Osteoblast (primary cell): ENCODE measurements around the gene FHIT. TPM values are rescaled to one million over a fixed set of nuclear protein-coding genes. Genes with fewer than 3 reads are reported as not detected.

ENCODE experiments used
- DNase-seq: peaks from one replicate; pipeline ENCODE4 v3.0.0; 2011; ENCODE audit warnings: low spot score, mixed read lengths; ENCODE audit not compliant: insufficient read length; ENCODE audit errors: missing footprints
- H2AFZ ChIP-seq: 2 replicates; pipeline ENCODE4 v1.6.0; 2011; ENCODE audit warnings: mild to moderate bottlenecking, low read length
- H3K27ac ChIP-seq: 2 replicates; pipeline ENCODE4 v1.5.1; 2011; ENCODE audit warnings: mild to moderate bottlenecking, low read depth, low read length, moderate library complexity
- H3K27me3 ChIP-seq: 2 replicates; pipeline ENCODE4 v1.6.0; 2012; ENCODE audit warnings: mild to moderate bottlenecking, control low read depth, inconsistent platforms, low read length, moderate library complexity; ENCODE audit not compliant: insufficient read depth
- H3K36me3 ChIP-seq: 2 replicates; pipeline ENCODE4 v1.5.1; 2011; ENCODE audit warnings: mild to moderate bottlenecking, low read length, control low read depth, moderate library complexity; ENCODE audit not compliant: insufficient read depth
- H3K4me1 ChIP-seq: 2 replicates; pipeline ENCODE4 v1.5.1; 2011; ENCODE audit warnings: mild to moderate bottlenecking, low read length, control low read depth, moderate library complexity; ENCODE audit not compliant: insufficient read depth
- H3K4me2 ChIP-seq: 2 replicates; pipeline ENCODE4 v1.6.0; 2011; ENCODE audit warnings: mild to moderate bottlenecking, low read length; ENCODE audit not compliant: insufficient read depth
- H3K4me3 ChIP-seq: fragments of 200-600 bp; sonication (generic); 3 replicates; pipeline ENCODE4 v1.5.1; 2012; ENCODE audit warnings: mild to moderate bottlenecking, low read length, inconsistent platforms; ENCODE audit not compliant: insufficient read depth
- H3K79me2 ChIP-seq: 2 replicates; pipeline ENCODE4 v1.6.0; 2012; ENCODE audit warnings: mild to moderate bottlenecking, low read length, control low read depth, inconsistent platforms; ENCODE audit not compliant: insufficient read depth
- H3K9me3 ChIP-seq: 2 replicates; pipeline ENCODE4 v1.5.1; 2011; ENCODE audit warnings: low read depth, low read length, control low read depth
- H4K20me1 ChIP-seq: 2 replicates; pipeline ENCODE4 v1.6.0; 2012; ENCODE audit warnings: mild to moderate bottlenecking, low read length, control low read depth; ENCODE audit not compliant: insufficient read depth
- total RNA-seq: library from RNA; depleted of rRNA; stranded (reverse); fragments of >200 nt; gene quantifications from 2 replicates; pipeline ENCODE4 v1.2.3, GENCODE V29; 2012
- TF ChIP-seq, protein P1 (sequence below): IDR thresholded peaks from 2 replicates; pipeline ENCODE4 v1.5.1; 2011; ENCODE audit warnings: mild to moderate bottlenecking, low read depth, low read length, moderate library complexity; ENCODE audit errors: extremely low read depth

The FHIT gene
- total RNA-seq, 1 donor = 3.3 TPM

DNA sequence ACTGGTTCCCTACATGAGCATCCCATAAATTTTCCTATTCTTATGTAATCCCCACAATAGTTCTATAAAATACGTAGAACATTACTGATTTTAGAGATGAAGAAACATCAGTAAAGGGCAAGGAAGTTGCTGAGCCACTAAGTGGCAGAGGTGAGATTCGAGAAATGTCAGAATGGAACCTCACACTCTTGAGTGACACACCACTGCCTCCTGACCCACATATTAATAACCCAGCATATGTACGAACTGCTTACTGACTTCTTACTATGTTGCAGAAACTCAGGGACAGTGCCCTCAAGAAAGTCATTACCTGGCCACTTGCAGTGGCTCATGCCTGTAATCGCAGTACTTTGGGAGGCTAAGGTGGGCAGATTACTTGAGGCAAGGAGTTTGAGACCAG is 1022.4 kb downstream of the FHIT start:
- no peaks in the 10 kb centered on the region for H3K4me1 ChIP-seq
- H3K4me3 ChIP-seq = no peak overlapping the region
- H3K9me3 ChIP-seq = no peaks in the 10 kb centered on the region
- H3K27ac ChIP-seq = no peak overlapping the region
- H3K36me3 ChIP-seq = no peaks in the 10 kb centered on the region
- no peaks in the 10 kb centered on the region for H3K79me2 ChIP-seq
- no peak overlapping the region for H2AFZ ChIP-seq
- H4K20me1 ChIP-seq = no peaks in the 10 kb centered on the region
- no peak overlapping the region for H3K4me2 ChIP-seq
- TF ChIP-seq, protein P1, sequence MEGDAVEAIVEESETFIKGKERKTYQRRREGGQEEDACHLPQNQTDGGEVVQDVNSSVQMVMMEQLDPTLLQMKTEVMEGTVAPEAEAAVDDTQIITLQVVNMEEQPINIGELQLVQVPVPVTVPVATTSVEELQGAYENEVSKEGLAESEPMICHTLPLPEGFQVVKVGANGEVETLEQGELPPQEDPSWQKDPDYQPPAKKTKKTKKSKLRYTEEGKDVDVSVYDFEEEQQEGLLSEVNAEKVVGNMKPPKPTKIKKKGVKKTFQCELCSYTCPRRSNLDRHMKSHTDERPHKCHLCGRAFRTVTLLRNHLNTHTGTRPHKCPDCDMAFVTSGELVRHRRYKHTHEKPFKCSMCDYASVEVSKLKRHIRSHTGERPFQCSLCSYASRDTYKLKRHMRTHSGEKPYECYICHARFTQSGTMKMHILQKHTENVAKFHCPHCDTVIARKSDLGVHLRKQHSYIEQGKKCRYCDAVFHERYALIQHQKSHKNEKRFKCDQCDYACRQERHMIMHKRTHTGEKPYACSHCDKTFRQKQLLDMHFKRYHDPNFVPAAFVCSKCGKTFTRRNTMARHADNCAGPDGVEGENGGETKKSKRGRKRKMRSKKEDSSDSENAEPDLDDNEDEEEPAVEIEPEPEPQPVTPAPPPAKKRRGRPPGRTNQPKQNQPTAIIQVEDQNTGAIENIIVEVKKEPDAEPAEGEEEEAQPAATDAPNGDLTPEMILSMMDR = no peak
- H3K27me3 ChIP-seq = no peaks in the 10 kb centered on the region
- no peak for DNase-seq

GRCh38 chr3:60226912-60227311 is 1024.3 kb downstream of the FHIT start:
- H2AFZ ChIP-seq = no peak overlapping the region
- H3K36me3 ChIP-seq = no peaks in the 10 kb centered on the region
- H4K20me1 ChIP-seq = no peaks in the 10 kb centered on the region
- H3K4me1 ChIP-seq = no peaks in the 10 kb centered on the region
- TF ChIP-seq, protein P1 = no peak
- no peak for DNase-seq
- no peaks in the 10 kb centered on the region for H3K27me3 ChIP-seq
- H3K79me2 ChIP-seq = no peaks in the 10 kb centered on the region
- no peaks in the 10 kb centered on the region for H3K9me3 ChIP-seq
- H3K27ac ChIP-seq = no peak overlapping the region
- no peak overlapping the region for H3K4me3 ChIP-seq
- H3K4me2 ChIP-seq = no peak overlapping the region

- DNase-seq = peak; percentile 3
Measured at GRCh38 chr3:60225848-60226247, 1025.4 kb downstream of the FHIT start.

GRCh38 chr3:60220768-60221167 is 1030.5 kb downstream of the FHIT start:
- no peak for DNase-seq
- H3K9me3 ChIP-seq = no peaks in the 10 kb centered on the region
- no peaks in the 10 kb centered on the region for H3K27me3 ChIP-seq
- TF ChIP-seq, protein P1 = no peak
- no peak overlapping the region for H3K4me2 ChIP-seq
- no peak overlapping the region for H3K4me3 ChIP-seq
- H3K27ac ChIP-seq = no peak overlapping the region
- H3K4me1 ChIP-seq = no peaks in the 10 kb centered on the region
- no peaks in the 10 kb centered on the region for H3K36me3 ChIP-seq
- no peak overlapping the region for H2AFZ ChIP-seq
- H3K79me2 ChIP-seq = no peaks in the 10 kb centered on the region
- H4K20me1 ChIP-seq = no peaks in the 10 kb centered on the region

More at GRCh38 chr3:60225848-60226247, 1025.4 kb downstream of the FHIT start:
- Histone ChIP-seq H3K36me3 (no peaks in the 10 kb centered on the region), H3K27me3 (no peaks in the 10 kb centered on the region), H3K79me2 (no peaks in the 10 kb centered on the region), H4K20me1 (no peaks in the 10 kb centered on the region), H3K4me1 (no peaks in the 10 kb centered on the region), H3K4me3 (no peak overlapping the region), H3K27ac (no peak overlapping the region), H2AFZ (no peak overlapping the region), H3K4me2 (no peak overlapping the region), H3K9me3 (no peaks in the 10 kb centered on the region)
- TF ChIP-seq, protein P1 = no peak
